ENCODE data around the gene VAMP1. TPM values are rescaled to one million over a fixed set of nuclear protein-coding genes. Genes with fewer than 3 reads are reported as not detected.
"Not testable (repeated sequence)": the region's sequence is repeated elsewhere in the genome, so short reads cannot be mapped to it uniquely, and the experiment has no call there.

VAMP1 gene
- total RNA-seq, 1 donor from 2014 or later = 0.51 TPM

DNA sequence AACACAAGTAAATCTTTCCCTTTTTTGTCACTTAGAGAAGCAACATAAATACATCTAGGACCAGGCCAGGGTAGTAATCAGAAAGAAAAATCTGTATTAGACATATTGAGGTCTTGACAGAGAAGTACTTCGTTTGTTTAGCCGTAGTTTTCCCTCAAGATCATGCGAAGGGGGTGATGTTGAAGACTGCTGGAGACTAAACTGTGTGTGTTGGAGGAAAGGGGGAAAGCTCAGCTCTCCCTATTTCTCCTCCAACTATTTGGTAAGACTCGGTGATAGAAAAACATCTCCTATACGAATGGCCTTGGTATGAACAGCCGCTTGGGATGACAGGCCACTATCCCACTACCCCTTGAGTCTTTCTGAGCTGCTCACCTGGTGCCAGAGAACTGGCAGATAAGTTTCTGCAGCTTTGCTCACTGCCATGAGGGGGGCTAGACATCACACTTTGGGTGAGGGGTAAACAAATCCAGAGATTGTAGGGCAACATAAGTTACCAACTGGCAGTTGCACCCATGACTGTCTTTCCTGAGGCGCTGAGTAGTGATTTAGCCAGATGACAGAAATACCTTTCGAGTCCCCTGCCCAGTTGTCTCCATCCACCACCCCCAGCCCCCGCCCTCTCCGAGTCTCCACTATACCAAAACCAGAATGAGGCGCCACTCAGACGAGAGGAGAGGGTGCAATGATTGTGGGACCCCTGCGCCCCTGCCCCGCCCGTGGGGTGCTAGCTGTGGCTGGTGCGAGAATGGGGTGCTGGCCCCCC is 685 bp downstream of the VAMP1 start:
- peak; percentile 17 for DNase-seq

DNA sequence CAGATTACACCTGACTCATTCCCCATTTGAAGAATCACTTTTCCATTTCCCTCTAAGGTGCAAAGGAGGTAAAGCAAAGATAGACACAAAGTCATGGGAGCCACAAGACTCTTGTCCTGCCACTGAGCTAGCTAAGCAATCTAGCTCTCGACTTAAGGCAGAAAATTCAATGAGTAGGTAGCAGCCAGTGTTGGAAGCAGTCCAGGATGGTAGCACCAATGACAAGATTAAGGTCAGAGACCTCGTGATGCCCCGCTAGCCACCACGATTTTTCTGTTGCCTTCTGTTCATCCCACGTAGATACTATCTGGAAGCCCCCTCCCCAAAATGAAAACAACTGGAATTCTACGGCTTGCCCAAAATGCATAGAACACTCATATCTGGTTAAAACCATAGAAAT is 1.4 kb downstream of the VAMP1 start:
- DNase-seq = no peak

GRCh38 chr12:6468283-6468575 is 2.2 kb downstream of the VAMP1 start:
- no peak for DNase-seq

DNA sequence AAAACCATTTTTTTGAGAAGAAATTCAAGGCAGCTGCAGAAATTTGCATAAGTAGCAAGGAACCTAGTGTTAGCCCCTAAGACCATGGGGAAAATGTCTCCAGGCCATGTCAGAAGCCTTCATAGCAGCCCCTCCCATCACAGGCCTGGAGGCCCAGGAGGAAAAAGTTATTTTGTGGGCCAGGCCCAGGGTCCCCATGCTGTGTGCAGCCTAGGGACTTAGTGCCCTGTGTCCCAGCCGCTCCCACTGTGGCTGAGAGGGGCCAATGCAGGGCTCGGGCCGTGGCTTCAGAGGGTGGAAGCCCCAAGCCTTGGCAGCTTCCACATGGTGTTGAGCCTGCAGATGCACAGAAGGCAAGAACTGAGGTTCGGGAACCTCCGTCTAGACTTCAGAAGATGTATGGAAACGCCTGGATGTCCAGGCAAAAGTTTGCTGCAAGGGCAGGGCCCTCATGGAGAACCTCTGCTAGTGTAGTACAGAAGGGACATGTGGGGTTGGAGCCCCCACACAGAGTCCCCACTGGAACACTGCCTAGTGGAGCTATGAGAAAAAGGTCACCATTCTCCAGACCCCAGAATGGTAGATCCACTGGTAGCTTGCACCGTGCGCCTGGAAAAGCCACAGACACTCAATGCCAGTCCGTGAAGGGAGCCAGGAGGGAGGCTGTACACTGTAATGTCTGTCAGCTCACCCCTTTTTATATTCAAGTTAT is 2.8 kb downstream of the VAMP1 start:
- DNase-seq = not testable (repeated sequence)

- DNase-seq = not testable (repeated sequence)
Observed at GRCh38 chr12:6466751-6467150, 3.7 kb downstream of the VAMP1 start.

GRCh38 chr12:6466184-6466573 is 4.3 kb downstream of the VAMP1 start:
- DNase-seq = no peak

GRCh38 chr12:6465467-6466183 is 4.9 kb downstream of the VAMP1 start:
- DNase-seq = peak; percentile 89

GRCh38 chr12:6464531-6464930 is 5.9 kb downstream of the VAMP1 start:
- no peak for DNase-seq

GRCh38 chr12:6463858-6464257 is 6.6 kb downstream of the VAMP1 start:
- no peak for DNase-seq

DNA sequence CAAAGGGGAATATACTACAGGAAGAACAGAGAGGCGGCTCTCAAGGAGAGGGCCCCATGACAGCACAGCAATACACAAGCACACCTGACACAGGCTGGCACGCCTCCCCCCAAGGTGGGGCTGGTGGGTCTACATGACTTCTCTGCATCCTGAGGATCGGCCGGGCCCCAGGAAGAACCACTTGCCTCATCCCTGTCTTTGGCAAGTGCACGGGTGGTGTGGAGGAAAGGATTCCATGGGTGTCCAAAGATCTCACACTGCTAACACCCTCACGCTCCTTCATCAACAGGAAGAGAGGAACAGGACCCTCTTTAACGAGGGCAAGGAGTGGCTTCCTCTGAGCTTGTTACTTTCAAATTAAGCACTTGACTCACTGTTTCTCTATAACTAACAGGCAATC is 7.3 kb downstream of the VAMP1 start:
- DNase-seq = peak; percentile 30

- DNase-seq = peak; percentile 43
Observed at GRCh38 chr12:6462234-6462995, 8.1 kb downstream of the VAMP1 start.

- peak; percentile 55 for DNase-seq
Observed at GRCh38 chr12:6461401-6462233, 8.9 kb downstream of the VAMP1 start.

- DNase-seq = no peak
Observed at GRCh38 chr12:6460751-6461371, 9.6 kb downstream of the VAMP1 start.

DNA sequence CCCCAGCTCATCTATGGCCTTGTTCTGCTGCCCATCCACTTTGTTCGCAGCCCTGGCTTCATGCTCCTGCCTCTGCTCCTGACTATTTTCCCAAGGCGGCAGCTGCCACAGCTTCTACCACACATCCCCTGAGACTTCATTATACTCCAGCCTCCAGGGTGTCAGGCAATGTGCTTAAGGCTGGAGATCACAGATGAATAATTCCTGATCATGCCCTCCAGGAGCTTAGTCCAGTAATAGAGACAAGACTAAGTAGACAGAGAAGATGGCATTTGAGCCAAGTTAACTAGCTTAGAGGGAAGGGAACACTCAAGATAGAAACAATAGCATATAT is 11.5 kb downstream of the VAMP1 start:
- DNase-seq = no peak

- no peak for DNase-seq
Observed at GRCh38 chr12:6458281-6459003, 12.0 kb downstream of the VAMP1 start.

- no peak for DNase-seq
Observed at GRCh38 chr12:6457220-6457945, 13.1 kb downstream of the VAMP1 start.

DNA sequence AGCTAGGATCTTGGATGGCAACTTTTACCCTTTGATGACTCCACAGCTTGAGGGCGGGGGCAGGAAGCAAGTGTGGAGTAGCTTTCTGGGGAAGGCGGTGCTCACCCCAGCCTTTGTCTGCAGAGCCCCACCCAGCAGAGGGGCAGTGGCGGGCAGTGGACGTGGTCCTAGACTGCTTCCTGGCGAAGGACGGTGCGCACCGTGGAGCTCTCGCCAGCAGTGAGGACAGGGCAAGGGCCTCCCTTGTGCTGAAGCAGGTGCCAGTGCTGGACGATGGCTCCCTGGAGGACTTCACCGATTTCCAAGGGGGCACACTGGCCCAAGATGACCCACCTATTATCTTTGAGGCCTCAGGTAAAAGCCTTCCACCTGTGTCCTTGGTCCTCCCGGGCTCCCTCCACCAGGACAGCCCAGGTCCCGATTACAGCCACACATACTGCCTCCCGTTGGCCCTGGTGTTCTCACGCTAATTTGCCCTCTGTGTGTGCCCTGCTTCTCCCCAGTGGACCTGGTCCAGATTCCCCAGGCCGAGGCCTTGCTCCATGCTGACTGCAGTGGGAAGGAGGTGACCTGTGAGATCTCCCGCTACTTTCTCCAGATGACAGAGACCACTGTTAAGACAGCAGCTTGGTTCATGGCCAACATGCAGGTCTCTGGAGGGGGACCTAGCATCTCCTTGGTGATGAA is 17.4 kb downstream of the VAMP1 start:
- DNase-seq = peak; percentile 70

DNA sequence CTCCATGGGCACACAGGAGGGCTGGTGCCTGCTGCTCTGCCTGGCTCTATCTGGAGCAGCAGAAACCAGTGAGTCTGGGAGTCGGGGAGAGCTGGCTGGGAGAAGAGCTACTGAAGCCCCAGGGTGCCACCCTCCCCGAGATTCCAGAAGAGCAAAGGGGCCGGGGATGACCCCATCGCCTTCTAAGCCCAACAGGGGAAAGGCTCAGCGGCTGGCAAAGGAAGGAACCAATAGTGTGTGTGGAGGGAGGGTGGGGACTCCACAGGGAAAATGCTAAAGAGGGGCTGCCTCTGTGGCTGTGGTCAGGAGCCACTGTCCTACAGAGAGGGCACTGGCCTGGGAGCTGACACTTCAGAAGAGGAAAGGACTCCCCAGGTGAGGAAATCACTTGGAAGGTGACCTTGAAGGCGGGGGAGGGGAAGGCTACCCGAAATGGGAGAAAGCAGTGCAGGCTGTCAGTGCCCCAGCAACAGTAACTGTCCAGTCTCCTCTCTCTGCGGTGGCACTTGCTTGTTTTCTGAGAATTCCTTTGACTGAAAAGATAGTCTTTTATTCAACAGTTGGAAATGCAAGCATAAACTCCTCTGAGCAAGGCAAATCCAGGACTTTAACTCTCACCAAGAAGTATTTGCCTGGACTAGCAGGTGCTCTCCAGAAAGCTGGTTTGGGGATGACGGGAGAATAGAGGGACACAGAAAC is 18.1 kb downstream of the VAMP1 start:
- peak; percentile 30 for DNase-seq
